HG03066 (cell line): Measurements from ENCODE around the gene GLDC.
"Not testable (repeated sequence)": the region's sequence is repeated elsewhere in the genome, so short reads cannot be mapped to it uniquely, and the experiment has no call there.

Experiments
- ATAC-seq: cut with Tn5 transposase; IDR thresholded peaks from one replicate; pipeline ENCODE4 v1.9.1; 2021; ENCODE audit warnings: low read depth; ENCODE audit not compliant: unreplicated experiment

GLDC gene

DNA sequence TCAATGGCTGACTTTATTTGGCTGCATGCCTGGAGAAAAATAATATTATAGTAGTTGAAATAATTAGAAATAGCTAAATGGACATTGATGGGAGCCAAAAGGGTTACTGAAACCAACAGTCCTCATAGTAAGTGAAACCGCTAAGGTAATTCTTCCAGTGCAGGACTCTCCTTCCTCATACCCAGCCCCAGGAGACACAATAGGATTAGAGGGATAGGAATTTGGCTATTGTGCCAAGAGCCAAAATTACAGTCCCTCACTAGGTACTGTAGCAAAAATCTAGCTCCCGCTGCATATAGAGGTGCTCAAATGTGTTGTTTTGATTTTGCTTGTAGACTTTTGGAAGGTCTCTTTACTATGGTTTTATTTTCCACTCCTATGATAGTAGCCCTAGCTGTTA, 20.2 kb downstream of the GLDC start:
- no peak for ATAC-seq

- ATAC-seq = not testable (repeated sequence)
Observed at GRCh38 chr9:6622784-6623183, 22.7 kb downstream of the GLDC start.

GRCh38 chr9:6620796-6621195, 24.7 kb downstream of the GLDC start:
- ATAC-seq = no peak

DNA sequence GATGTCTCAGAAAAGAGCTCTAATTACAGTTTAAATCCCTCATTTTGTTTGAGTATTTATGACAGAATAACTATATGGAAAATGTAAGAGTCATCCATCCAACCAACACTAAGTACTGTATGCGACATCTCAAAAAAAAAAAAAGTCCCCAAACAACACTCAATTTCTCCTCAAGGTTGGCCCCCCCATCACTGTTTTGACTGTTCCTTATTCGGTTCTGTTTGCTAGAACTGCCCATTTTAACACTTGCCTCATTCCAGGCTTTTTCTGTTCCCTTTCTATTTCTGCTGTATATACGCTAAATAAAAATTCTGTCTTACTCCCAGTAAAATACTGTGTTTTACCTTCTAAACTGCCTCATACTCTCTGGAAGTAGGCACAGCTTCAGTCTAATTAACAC, 25.2 kb downstream of the GLDC start:
- no peak for ATAC-seq

- ATAC-seq = no peak
Observed at GRCh38 chr9:6619909-6620308, 25.6 kb downstream of the GLDC start.

DNA sequence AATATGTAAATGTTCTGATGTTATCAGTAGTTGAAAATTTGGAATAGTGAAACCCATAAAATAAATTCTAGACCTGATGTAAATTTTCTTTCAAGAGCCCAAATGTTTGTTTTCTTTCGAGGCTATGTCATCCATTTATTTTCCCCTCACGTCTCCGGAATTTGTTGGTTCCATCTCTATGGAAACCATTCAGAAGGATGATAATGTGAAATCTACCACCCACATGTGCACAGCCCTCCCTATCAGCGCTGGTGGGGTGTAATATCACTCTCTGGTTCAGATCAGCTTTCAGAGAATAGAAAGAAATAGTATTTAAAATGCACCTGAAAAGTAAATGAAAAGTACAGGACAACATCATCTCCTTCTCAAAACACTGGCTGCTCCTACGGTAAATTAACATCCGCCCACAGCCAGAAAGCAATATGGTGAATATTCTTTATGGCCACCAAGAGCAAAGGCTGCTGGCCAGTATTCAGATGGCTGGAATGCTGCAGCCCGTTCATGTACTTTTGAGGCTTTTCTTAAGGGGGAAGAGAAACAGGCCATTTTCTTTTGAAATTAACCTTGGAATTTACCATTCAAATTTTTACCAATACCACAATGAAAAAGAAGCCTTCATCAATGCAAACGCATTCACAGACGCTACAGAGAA, 28.5 kb downstream of the GLDC start:
- ATAC-seq = no peak

DNA sequence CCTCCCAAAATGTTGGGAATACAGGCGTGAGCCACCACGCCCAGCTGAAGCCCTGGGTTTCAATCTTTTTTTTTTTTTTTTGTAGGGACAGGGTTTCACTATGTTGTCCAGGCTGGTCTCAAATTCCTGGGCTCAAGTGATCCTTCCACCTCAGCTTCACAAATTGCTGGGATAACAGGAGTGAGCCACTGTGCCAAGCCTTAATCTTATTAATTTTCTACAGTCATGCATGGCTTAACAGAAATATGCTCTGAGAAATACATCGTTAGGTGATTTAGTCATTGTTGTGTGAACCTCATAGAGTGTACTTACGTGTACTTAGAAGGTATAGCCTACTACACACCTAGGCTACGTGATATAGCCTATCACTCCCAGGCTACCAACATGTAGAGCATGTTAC, 31.0 kb downstream of the GLDC start:
- ATAC-seq = no peak

- ATAC-seq = no peak
Observed at GRCh38 chr9:6611865-6612264, 33.7 kb downstream of the GLDC start.

GRCh38 chr9:6610073-6610472, 35.5 kb downstream of the GLDC start:
- no peak for ATAC-seq

DNA sequence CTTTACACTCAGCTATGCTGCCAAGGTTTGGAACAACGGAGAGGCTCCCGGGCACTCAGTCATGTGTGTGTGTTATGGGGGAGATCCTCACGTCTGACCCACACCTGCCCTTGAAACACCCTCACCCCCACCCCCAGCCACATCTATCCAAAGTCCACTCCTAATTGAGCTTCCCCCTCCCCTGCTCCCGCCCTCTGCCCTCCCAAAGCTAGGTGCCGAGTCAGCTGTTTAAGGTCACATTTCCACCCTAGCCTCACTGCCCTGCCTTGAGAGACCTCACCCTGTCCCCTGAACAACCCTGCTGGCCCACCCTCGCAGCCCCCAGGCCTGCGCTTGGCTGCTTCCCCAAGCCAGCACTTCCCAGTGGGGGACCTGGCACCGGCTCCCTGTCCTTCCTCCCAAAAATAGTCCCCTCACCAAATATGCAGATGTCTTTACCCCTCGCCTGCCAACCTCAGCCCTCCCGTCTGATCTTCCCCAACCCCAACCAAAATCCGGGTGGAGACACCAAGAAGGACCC, 36.0 kb downstream of the GLDC start:
- ATAC-seq = no peak

- ATAC-seq = peak; percentile 70
Observed at GRCh38 chr9:6605202-6605601, 40.3 kb downstream of the GLDC start.

- ATAC-seq = no peak
Observed at GRCh38 chr9:6600426-6600825, 45.1 kb downstream of the GLDC start.

GRCh38 chr9:6600006-6600405, 45.5 kb downstream of the GLDC start:
- ATAC-seq = no peak

DNA sequence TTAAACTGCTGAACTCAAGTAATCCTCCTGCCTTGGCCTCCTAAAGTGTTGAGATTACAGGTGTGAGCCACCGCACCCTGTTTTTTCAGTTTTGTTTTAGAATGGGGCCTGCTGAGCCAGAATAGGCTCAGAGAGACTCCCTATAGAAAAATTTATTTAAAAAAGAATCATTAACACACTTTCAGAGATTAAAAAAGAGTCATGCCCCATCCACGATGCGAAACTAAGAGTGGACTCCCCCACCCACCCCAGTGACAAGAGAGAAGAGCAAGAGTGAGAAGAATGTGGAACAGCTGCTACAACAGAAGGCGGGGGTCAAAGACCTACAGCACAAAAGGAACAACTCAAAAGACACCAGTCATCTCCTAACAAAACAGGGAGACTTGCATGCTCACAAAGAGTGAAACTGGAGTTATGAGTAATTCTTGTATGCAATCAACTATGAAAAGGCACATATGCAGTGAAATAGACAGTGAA, 47.2 kb downstream of the GLDC start:
- ATAC-seq = peak; percentile 94

DNA sequence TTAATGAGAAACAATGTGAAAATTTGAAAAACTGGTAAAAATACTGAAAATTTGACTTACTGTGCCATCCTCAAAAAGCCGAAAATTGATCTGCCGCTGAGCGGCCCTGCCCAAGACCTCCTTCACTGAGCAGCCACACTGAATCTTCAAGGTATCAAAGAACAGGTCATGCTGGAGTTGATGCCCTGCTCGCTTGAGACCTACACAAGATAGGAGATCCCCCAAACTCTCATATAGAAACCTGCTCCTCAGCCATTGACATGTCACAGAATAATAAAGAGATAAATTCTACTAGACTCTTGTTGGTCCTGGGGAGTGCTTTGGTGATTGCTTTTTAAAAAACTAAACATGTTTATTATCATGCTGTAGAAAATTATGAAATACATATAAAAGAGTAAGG, 52.7 kb downstream of the GLDC start:
- ATAC-seq = no peak

GRCh38 chr9:6592231-6592630, 53.3 kb downstream of the GLDC start:
- no peak for ATAC-seq

DNA sequence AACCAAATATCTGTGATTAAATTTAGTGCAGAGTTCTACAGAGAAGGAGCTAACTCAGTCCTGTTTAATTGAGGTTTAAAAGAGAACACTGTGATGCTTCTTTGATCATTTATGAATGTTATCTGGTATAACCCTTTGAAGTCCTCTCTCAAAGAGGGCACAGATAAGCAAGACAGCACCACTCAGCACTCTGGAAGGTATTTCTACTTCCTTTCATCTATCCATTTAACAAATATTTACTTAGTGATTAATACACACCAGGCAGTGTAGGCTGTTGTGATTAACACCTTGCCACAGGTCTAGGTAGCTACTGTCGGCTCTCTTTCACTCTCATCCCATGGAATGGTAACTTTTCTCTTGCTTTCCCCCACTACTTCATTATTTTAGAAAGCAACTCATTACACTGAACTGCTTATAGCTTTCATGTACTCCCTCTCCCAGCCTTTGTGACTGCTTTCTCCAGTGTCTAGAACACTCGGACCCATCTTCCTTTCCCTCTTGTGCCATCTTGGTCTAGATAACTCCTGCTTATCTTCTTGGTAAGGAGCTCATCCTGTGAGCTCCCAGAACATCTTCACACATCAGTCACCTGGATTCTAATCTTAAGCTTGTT, 54.7 kb downstream of the GLDC start:
- ATAC-seq = no peak

DNA sequence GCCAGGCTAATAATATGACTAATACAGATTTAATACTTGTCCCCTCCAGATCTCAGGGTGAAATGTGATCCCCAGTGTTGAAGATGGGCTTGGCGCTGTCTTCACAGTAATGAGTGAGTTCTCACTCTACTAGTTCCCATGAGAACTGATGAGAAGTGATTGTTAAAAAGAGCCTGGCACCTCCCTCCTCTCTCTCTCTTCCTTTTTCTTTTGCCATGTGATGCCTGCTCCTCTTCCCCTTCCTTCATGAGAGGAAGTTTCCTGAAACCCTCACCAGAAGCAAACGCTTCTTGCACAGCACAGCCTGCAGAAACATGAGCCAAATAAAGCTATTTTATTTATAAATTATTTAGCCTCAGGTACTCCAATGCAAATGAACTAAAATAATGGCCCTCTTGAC, 55.2 kb downstream of the GLDC start:
- no peak for ATAC-seq

DNA sequence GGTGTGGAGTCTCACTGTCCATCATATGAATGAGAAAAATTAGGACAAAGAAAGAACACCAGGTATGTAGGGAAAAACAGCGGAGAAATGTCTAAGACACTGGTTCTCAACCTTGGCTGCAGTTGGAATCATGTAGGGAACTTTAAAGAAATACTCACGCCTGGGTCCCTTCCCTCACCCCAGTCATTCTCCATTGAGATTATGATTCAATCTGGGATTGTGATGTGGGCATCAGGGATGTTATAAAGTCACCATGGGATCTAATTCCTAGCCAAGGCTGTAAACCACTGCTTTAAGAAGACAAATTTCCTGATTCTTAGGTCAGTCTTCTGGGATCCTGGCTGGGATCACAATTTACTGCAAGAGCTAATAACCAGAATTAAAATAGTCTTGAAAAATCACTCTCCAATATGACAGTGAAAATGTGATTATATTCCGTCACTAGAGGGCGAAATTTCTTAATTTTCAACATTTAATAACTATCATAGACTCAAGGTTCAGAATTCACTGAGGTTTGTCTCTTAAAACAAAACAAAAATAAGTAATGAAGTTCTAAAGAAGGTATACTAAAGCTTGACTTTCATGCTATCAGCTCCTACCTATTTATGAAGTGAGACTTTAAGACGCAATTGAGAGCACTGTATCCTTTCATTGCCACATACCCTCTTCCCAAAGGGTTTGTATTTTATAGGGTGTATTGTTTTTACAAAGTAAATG, 60.5 kb downstream of the GLDC start:
- no peak for ATAC-seq

- no peak for ATAC-seq
Observed at GRCh38 chr9:6581253-6581652, 64.3 kb downstream of the GLDC start.

DNA sequence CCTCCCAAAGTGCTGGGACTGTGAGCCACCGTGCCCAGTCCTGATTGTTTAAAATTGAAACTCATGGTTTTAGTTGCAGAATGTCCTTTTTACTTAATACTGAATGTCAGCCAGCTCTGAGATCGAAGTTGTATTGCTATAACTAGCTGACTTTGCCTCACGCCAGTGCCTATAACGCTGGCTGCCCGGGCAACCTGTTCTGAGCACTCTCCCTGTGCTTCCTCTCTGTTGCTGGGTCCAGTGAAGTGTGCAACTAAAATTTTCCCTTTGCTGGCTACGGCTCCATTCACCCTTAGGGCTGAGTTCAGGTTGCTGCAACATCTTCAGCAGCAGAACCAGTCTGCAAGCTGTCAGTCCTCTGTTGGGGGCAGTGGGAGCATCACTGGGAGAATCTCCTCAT, 65.9 kb downstream of the GLDC start:
- ATAC-seq = no peak

GRCh38 chr9:6576987-6577386, 68.5 kb downstream of the GLDC start:
- no peak for ATAC-seq
